Measurements from ENCODE around the gene UBXN4. TPM values are rescaled to one million over a fixed set of nuclear protein-coding genes. Genes with fewer than 3 reads are reported as not detected.
"Not testable (repeated sequence)": the region's sequence is repeated elsewhere in the genome, so short reads cannot be mapped to it uniquely, and the experiment has no call there.

UBXN4 gene
- total RNA-seq, 1 experiment from 2014 or later = 99.3 TPM

- H3K4me3 Mint-ChIP-seq (ENCODE audit: unreplicated experiment) = no peak overlapping the region
- CTCF ChIA-PET = no interaction called here
- no peaks in the 10 kb centered on the region for H3K9me3 Mint-ChIP-seq (ENCODE audit: unreplicated experiment)
- DNase-seq = no peak
- no peaks in the 10 kb centered on the region for H3K27me3 Mint-ChIP-seq (ENCODE audit: insufficient read depth, unreplicated experiment)
- no peak overlapping the region for H3K27ac Mint-ChIP-seq (ENCODE audit: unreplicated experiment)
- POLR2A ChIA-PET = no interaction called here
- no peaks in the 10 kb centered on the region for H3K9me3 ChIP-seq
- H3K36me3 ChIP-seq (ENCODE audit: control insufficient read depth, insufficient read depth, low read length) = no peaks in the 10 kb centered on the region; the same call in 1 of the 2 replicates
- TF ChIP-seq CTCF (IDR thresholded peaks at IDR 0.05; ENCODE audit: insufficient read depth in 1 of 2, low read depth in 1 of 2, low read length in 1 of 2, severe bottlenecking in 1 of 2, unreplicated experiment in 1 of 2) = no peak
- intact Hi-C loops (cut with micrococcal nuclease; ENCODE audit: unreplicated experiment) = no loop called here
- peaks cover 12% of the 10 kb centered on the region for H3K36me3 Mint-ChIP-seq (ENCODE audit: insufficient read depth, unreplicated experiment)
- H3K27me3 ChIP-seq (replicated peaks; ENCODE audit: control insufficient read depth, insufficient read depth, low read length) = no peaks in the 10 kb centered on the region
- H3K4me1 ChIP-seq = no peaks in the 10 kb centered on the region
- no peaks in the 10 kb centered on the region for H3K4me1 Mint-ChIP-seq (ENCODE audit: low read depth, unreplicated experiment)
- H3K4me3 ChIP-seq (ENCODE audit: low read depth, low read length) = no peak overlapping the region
- no TSS peak for BruUV-seq (replicated peaks)
Observed at GRCh38 chr2:135698838-135699237, 42.8 kb upstream of the UBXN4 start.

DNA sequence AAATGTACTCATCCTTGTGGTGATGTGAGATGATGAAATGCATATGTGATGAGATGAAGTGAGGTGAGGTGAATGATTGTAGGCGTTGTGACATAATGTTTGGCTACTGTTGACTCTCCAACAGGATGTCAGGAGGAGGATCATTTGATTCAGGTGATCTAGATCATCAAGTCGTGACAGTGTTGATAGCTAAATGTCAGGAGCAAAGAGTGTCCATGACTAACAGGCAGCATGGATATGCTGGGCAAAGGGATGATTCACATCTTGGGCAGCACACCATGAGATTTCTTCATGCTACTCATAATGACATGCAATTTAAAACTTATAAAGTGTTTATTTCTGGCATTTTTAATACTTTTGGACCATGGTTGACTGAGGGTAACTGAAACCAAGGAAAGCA, 40.2 kb upstream of the UBXN4 start:
- no peak for DNase-seq
- H3K36me3 ChIP-seq (ENCODE audit: control insufficient read depth, insufficient read depth, low read length) = no peaks in the 10 kb centered on the region; the same call in 1 of the 2 replicates
- ChIA-PET CTCF (no interaction called here), POLR2A (no interaction called here)
- BruUV-seq (replicated peaks) = no TSS peak
- H3K9me3 ChIP-seq = no peaks in the 10 kb centered on the region
- H3K27me3 Mint-ChIP-seq (ENCODE audit: insufficient read depth, unreplicated experiment) = no peaks in the 10 kb centered on the region
- intact Hi-C loops (cut with micrococcal nuclease; ENCODE audit: unreplicated experiment) = no loop called here
- H3K4me3 Mint-ChIP-seq (ENCODE audit: unreplicated experiment) = no peak overlapping the region
- no peak overlapping the region for H3K27ac Mint-ChIP-seq (ENCODE audit: unreplicated experiment)
- H3K27me3 ChIP-seq (replicated peaks; ENCODE audit: control insufficient read depth, insufficient read depth, low read length) = no peaks in the 10 kb centered on the region
- no peak overlapping the region for H3K4me3 ChIP-seq (ENCODE audit: low read depth, low read length)
- H3K4me1 ChIP-seq = no peaks in the 10 kb centered on the region
- H3K36me3 Mint-ChIP-seq (ENCODE audit: insufficient read depth, unreplicated experiment) = no peaks in the 10 kb centered on the region
- no peak for TF ChIP-seq CTCF (IDR thresholded peaks at IDR 0.05; ENCODE audit: insufficient read depth in 1 of 2, low read depth in 1 of 2, low read length in 1 of 2, severe bottlenecking in 1 of 2, unreplicated experiment in 1 of 2)
- no peaks in the 10 kb centered on the region for H3K9me3 Mint-ChIP-seq (ENCODE audit: unreplicated experiment)
- H3K4me1 Mint-ChIP-seq (ENCODE audit: low read depth, unreplicated experiment) = no peaks in the 10 kb centered on the region

DNA sequence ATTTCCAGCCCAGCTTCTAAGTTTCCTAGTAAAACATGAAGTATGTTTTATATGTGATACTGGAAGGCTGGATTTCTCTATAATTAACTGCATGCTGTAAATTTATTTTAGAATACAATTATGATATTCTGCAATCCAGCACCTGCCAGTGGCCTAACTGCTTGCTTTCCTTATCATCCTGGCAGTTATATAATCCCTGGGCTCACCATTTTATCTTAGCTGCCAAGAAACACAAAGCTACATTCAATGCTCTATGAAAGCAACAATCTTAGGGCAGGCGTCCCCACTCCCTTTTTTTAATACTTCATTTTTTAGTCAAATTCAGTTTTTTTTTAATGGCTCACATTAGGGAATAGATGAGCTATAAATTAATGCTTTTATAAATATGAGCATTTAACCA, 38.4 kb upstream of the UBXN4 start:
- TF ChIP-seq CTCF (IDR thresholded peaks at IDR 0.05; ENCODE audit: insufficient read depth in 1 of 2, low read depth in 1 of 2, low read length in 1 of 2, severe bottlenecking in 1 of 2, unreplicated experiment in 1 of 2) = no peak
- intact Hi-C loops (cut with micrococcal nuclease; ENCODE audit: unreplicated experiment) = no loop called here
- no peaks in the 10 kb centered on the region for H3K36me3 Mint-ChIP-seq (ENCODE audit: insufficient read depth, unreplicated experiment)
- no peaks in the 10 kb centered on the region for H3K36me3 ChIP-seq (ENCODE audit: control insufficient read depth, insufficient read depth, low read length)
- no TSS peak for BruUV-seq (replicated peaks)
- no peak overlapping the region for H3K4me3 Mint-ChIP-seq (ENCODE audit: unreplicated experiment)
- H3K4me1 Mint-ChIP-seq (ENCODE audit: low read depth, unreplicated experiment) = no peaks in the 10 kb centered on the region
- no peaks in the 10 kb centered on the region for H3K4me1 ChIP-seq
- H3K9me3 ChIP-seq = no peaks in the 10 kb centered on the region
- no peak overlapping the region for H3K4me3 ChIP-seq (ENCODE audit: low read depth, low read length)
- ChIA-PET CTCF (no interaction called here), POLR2A (no interaction called here)
- no peaks in the 10 kb centered on the region for H3K27me3 ChIP-seq (replicated peaks; ENCODE audit: control insufficient read depth, insufficient read depth, low read length)
- no peaks in the 10 kb centered on the region for H3K9me3 Mint-ChIP-seq (ENCODE audit: unreplicated experiment)
- no peak for DNase-seq
- no peak overlapping the region for H3K27ac Mint-ChIP-seq (ENCODE audit: unreplicated experiment)
- H3K27me3 Mint-ChIP-seq (ENCODE audit: insufficient read depth, unreplicated experiment) = no peaks in the 10 kb centered on the region

GRCh38 chr2:135704075-135704474, 37.6 kb upstream of the UBXN4 start:
- DNase-seq; CTCF ChIA-PET; H3K4me3 ChIP-seq (ENCODE audit: low read depth, low read length); H3K27ac Mint-ChIP-seq (ENCODE audit: unreplicated experiment); H3K36me3 ChIP-seq (ENCODE audit: control insufficient read depth, insufficient read depth, low read length); intact Hi-C loops (cut with micrococcal nuclease; ENCODE audit: unreplicated experiment); H3K4me1 Mint-ChIP-seq (ENCODE audit: low read depth, unreplicated experiment); BruUV-seq (replicated peaks); H3K27me3 ChIP-seq (replicated peaks; ENCODE audit: control insufficient read depth, insufficient read depth, low read length); H3K27me3 Mint-ChIP-seq (ENCODE audit: insufficient read depth, unreplicated experiment); H3K9me3 Mint-ChIP-seq (ENCODE audit: unreplicated experiment); H3K4me1 ChIP-seq; H3K4me3 Mint-ChIP-seq (ENCODE audit: unreplicated experiment); H3K36me3 Mint-ChIP-seq (ENCODE audit: insufficient read depth, unreplicated experiment); POLR2A ChIA-PET; H3K9me3 ChIP-seq: not testable (repeated sequence)
